ENCODE data around the gene HYAL1.

The HYAL1 gene

GRCh38 chr3:50303013-50303815 is at the start of gene HYAL1:
Gene HYAL1, minus strand, starts transcription at chr3:50303574. Its CDS starts 618 bp downstream, at chr3:50302956.
- DNase-seq = no peak

DNA sequence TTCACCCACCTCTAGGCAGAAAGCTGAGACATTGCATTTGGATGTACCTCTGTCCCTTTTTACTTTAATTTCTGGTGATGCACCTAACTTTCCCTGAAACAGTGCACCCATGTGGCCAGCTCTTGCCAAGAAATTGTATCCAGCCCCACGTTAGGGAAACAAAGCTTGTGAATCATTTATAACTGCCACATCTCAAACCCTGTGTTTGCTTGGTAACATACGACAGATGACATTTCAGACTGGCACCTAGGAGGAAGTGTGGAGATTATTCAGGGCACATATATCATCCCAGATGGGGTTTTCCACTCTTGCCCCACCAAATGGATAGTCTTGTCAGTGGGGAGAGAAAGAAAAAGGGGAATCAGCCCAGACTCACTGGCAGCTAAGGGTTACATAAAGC is 49.4 kb upstream of the HYAL1 start:
- DNase-seq = no peak

DNA sequence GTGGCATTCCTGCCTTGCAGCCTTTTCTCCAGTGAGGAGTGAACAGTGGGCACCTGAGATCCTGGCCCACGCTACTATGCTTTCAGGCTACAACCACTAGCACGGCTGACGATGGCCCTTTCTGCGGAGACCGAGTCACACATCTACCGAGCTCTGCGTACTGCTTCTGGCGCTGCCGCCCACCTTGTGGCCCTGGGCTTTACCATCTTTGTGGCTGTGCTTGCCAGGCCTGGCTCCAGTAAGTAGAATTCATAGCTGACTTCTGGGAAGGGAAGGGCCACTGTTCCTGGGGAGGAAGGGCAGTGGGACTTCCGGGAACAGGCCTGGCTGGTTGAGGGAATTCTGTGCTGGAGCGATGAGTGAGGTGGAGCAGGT is 47.9 kb upstream of the HYAL1 start:
- DNase-seq = no peak

- peak; percentile 57 for DNase-seq
These were observed 47.4 kb upstream of the HYAL1 start, which contains the start of the genes CYB561D2 and NPRL2 for GRCh38 chr3:50350527-50351322. Gene CYB561D2, plus strand, starts transcription at chr3:50350862. Its CDS starts 572 bp downstream, at chr3:50351434. Gene NPRL2, minus strand, starts transcription at chr3:50350775. Its CDS starts 123 bp downstream, at chr3:50350652.

GRCh38 chr3:50350213-50350526 is 46.8 kb upstream of the HYAL1 start:
- no peak for DNase-seq

DNA sequence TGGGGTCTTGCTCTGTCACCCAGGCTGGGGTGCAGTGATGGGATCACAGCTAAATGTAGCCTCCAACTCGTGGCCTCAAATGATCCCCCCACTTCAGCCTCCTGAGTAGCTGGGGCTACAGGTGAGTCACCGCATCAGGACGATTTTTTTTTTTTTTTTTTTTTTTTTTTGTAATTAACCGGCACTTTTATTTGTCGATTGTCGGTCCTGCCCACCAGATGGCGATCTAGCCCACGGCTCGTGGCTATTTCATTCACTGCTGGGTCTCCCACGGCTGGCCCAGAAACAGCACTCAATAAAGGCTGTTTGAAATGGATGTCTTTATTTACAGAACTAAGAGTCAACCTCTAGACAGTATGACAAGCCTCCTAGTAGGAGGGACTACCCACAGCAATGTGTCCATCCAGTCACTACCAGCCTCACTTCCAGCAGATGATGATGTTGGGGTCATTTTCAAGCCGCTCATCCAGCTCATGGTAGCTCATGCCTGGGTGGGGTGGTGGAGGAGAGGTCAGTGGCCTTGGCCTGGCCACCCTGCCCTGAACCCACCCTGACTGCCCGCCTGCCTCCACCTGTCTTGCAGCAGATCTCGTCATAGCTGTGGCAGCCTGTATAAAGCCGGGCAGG is 43.9 kb upstream of the HYAL1 start:
- peak; percentile 6 for DNase-seq

DNA sequence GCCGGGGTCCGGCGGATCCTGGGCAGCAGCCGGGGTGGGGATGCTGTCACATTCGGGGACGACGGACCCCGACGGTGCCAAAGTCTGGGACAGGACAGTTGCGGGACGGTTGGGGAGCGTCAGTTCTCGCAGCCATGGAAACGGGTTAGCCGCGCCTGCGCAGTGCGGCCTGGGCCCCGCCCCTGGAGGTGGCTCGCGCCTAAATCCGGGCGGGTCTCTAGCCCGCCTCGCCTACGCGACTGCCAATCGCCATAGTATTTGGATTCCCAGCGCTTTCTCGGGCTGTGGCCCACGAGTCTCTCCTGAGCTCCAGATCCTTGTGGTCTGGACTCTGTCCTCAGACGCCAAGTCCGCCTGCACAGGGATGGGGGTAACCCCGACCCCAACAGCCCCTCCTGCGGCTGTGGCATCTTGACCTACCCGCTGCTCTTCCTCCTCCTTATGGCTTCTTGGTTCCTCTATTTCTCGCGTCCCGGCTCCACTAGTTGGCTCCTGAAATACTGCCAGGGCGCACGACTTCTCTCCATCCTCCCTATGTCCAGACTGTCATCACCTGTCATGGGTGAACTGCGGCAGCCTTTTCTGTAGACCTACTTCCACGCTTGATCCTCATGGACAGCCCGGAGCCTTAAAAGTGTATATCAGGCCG is 42.3 kb upstream of the HYAL1 start, which contains the start of gene ZMYND10:
ZMYND10 (minus strand) TSS at position 147 of the 649 bp plus-strand sequence. CDS start 153 bp downstream, outside the sequence.
- no peak for DNase-seq

- no peak for DNase-seq
These were observed 41.6 kb upstream of the HYAL1 start for GRCh38 chr3:50345008-50345407.

- DNase-seq = no peak
These were observed 39.6 kb upstream of the HYAL1 start for GRCh38 chr3:50342813-50343633.

- DNase-seq = no peak
These were observed 38.7 kb upstream of the HYAL1 start for GRCh38 chr3:50341996-50342650.

GRCh38 chr3:50341537-50341936 is 38.2 kb upstream of the HYAL1 start:
- DNase-seq = no peak

DNA sequence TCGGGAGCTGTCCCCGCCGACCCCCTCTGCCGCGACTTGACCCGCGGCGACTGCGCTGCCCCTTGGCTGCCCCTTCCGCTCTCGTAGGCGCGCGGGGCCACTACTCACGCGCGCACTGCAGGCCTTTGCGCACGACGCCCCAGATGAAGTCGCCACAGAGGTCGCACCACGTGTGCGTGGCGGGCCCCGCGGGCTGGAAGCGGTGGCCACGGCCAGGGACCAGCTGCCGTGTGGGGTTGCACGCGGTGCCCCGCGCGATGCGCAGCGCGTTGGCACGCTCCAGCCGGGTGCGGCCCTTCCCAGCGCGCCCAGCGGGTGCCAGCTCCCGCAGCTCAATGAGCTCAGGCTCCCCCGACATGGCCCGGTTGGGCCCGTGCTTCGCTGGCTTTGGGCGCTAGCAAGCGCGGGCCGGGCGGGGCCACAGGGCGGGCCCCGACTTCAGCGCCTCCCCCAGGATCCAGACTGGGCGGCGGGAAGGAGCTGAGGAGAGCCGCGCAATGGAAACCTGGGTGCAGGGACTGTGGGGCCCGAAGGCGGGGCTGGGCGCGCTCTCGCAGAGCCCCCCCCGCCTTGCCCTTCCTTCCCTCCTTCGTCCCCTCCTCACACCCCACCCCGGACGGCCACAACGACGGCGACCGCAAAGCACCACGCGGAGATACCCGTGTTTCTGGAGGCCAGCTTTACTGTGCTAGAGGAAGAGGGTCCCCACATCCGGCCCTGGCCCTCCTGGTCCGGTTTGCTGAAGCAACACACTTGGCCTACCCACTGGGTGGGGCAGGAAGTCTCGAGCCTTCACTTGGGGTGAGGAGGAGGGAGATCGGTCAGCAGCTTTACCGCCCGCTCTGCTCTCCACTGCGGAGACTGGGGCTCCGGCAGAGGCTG is 37.3 kb upstream of the HYAL1 start, which contains the start of gene RASSF1:
RASSF1 (minus strand) TSS at position 389 of the 882 bp plus-strand sequence; CDS start at position 358, 31 bp downstream.
- no peak for DNase-seq

DNA sequence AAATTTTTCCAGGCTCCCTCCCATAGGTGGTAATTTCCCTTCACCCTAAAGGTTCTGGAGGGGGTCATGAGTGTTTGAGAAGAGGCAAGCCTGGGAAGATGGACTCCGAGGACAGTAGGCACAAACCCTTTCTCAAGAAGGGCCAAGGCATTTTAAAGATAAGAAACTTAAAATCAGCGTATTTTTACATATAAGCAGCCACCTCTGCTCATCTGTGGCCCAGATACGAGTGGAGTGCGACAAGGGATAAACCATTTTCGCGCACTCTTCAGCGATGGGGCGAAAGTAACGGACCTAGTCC is 36.7 kb upstream of the HYAL1 start:
- no peak for DNase-seq

DNA sequence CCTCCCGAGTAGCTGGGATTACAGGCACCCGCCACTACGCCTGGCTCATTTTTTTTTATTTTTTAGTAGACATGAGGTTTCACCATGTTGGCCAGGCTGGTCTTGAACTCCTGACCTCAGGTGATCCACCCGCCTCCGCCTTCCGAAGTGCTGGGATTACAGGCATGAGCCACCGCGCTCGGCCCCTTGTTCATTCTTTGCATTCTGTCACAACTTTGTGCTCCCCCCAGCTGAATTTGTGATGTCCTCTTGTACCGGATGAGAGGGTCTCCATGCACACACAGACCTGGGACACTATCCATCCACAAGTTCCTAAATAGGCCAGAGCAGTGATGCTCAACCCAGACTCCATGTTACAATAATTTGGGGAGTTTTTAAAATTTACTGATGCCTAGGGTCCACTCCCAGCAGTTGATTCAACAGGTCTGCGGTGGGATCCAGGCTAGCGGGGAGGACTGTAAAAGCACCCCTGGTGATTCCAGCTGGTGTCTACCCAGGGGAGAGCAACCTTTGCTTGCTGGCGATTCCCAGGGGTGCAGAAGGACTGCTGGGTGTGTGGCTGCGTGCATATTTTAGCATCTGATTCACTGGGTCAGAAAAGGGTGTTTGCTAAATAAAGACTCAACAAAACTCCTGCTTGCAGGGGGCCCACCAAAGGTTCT is 36.2 kb upstream of the HYAL1 start:
- no peak for DNase-seq

DNA sequence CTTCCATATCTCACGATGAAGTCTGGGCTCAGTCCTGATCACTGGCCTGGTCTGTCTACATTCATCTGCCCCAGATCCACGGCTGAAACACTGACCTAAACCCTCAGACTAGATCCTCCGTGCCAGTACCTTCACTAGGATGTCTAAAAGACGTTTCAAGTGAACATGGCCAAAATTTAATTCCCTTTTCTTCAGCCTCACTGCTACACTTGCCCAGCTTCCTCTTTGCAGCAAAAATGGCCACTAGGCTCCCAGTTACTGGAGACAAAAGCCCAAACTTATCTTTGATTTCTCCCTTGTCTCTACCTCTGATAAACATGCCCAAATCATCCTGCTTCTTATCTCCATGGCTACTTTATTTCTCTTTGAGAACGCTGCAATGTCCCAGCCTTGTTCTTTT is 35.6 kb upstream of the HYAL1 start:
- no peak for DNase-seq

DNA sequence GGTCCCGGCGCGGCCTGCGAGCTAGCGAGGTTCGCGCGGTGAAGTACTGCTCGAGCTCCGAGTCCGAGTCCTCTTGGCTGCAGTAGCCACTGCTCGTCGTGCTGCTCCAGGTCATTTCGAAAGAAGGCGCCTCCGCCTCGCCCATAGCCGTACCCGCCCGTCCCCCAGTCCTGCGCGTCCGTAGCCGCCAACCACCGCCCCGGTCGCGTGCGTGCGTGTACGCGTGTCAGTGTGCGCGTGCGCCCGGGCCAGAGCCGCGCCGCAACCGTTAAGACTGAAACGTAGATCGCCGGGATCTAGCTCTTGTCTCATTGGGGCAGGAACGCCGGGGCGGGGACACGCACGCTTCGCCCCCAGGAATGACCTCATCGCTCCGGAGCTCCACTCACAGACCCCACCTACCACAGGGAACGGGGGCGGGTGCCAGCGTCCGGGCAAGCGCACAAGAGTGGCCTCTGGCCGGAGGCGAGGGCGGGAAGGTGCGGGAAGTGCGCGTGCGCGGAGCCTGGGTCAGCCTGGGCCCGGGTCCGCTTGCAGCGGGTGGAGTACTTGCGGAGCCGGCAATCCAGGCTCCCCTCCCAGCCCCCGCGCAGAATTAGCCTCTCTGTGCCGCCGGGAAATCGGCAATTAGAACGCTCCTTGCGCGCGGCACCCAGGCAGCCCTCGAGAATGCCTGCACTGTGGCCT is 33.9 kb upstream of the HYAL1 start:
- DNase-seq = peak; percentile 75

- no peak for DNase-seq
These were observed 33.2 kb upstream of the HYAL1 start for GRCh38 chr3:50336452-50337174.

- no peak for DNase-seq
These were observed 31.1 kb upstream of the HYAL1 start for GRCh38 chr3:50334339-50335075.
